Measurements from ENCODE around the gene PTPRM.

PTPRM gene

GRCh38 chr18:8375249-8375648 lies 808.1 kb downstream of the PTPRM start:
- TF ChIP-seq CTCF (IDR thresholded peaks at IDR 0.05; ENCODE audit: low read depth, low read length) = no peak

GRCh38 chr18:8376113-8376512 lies 809.0 kb downstream of the PTPRM start:
- TF ChIP-seq CTCF (IDR thresholded peaks at IDR 0.05; ENCODE audit: low read depth, low read length) = no peak
- H3K4me3 ChIP-seq (ENCODE audit: low read depth, low read length) = no peak overlapping the region

More at GRCh38 chr18:8375249-8375648, 808.1 kb downstream of the PTPRM start:
- no peak overlapping the region for H3K4me3 ChIP-seq (ENCODE audit: low read depth, low read length)

- H3K4me3 ChIP-seq (ENCODE audit: low read depth, low read length) = no peak overlapping the region
- TF ChIP-seq CTCF (IDR thresholded peaks at IDR 0.05; ENCODE audit: low read depth, low read length) = no peak
Observed at GRCh38 chr18:8379187-8379941, 812.2 kb downstream of the PTPRM start.

GRCh38 chr18:8380006-8380405 lies 812.9 kb downstream of the PTPRM start:
- no peak overlapping the region for H3K4me3 ChIP-seq (ENCODE audit: low read depth, low read length)
- TF ChIP-seq CTCF (IDR thresholded peaks at IDR 0.05; ENCODE audit: low read depth, low read length) = no peak

- TF ChIP-seq CTCF (IDR thresholded peaks at IDR 0.05; ENCODE audit: low read depth, low read length) = no peak
- no peak overlapping the region for H3K4me3 ChIP-seq (ENCODE audit: low read depth, low read length)
Observed at GRCh38 chr18:8380926-8381325, 813.8 kb downstream of the PTPRM start.

GRCh38 chr18:8381821-8382459 lies 814.8 kb downstream of the PTPRM start:
- no peak for TF ChIP-seq CTCF (IDR thresholded peaks at IDR 0.05; ENCODE audit: low read depth, low read length)
- H3K4me3 ChIP-seq (ENCODE audit: low read depth, low read length) = no peak overlapping the region

GRCh38 chr18:8385400-8385799 lies 818.3 kb downstream of the PTPRM start:
- no peak overlapping the region for H3K4me3 ChIP-seq (ENCODE audit: low read depth, low read length)
- TF ChIP-seq CTCF (IDR thresholded peaks at IDR 0.05; ENCODE audit: low read depth, low read length) = no peak

Measured in WI38 (cell line).